MM.1S (cell line): ENCODE data around the gene SVEP1.

Source experiments
- CTCF ChIP-seq: fragments of 300-600 bp; sonication (generic); IDR thresholded peaks from 2 replicates; pipeline ENCODE4 v1.5.1; 2016; ENCODE audit warnings: antibody characterized with exemption, low read length, mixed read lengths
- EZH2 ChIP-seq: fragments of 300-600 bp; sonication (generic); optimal IDR thresholded peaks from 2 replicates; pipeline ENCODE3; 2017; ENCODE audit warnings: low read depth, mild to moderate bottlenecking, antibody characterized with exemption, low read length, mixed read lengths
- EZH2phosphoT487 ChIP-seq: fragments of 300-600 bp; sonication (generic); IDR thresholded peaks from 2 replicates; pipeline ENCODE4 v1.6.1; 2018; ENCODE audit warnings: antibody characterized with exemption, low read length

GRCh38 chr9:110451726-110452125, 127.8 kb downstream of the SVEP1 start:
- TF ChIP-seq CTCF (no peak), EZH2 (no peak), EZH2phosphoT487 (no peak)
